WTC11 (cell line): ENCODE measurements around the gene TANGO6. TPM values are rescaled to one million over a fixed set of nuclear protein-coding genes. Genes with fewer than 3 reads are reported as not detected.

Source experiments
- FOXJ3 ChIP-seq: sonication (generic); formaldehyde crosslinking; IDR thresholded peaks from 2 replicates; pipeline ENCODE4 v1.9.0; 2021; ENCODE audit warnings: missing genetic modification reagents, mild to moderate bottlenecking, borderline replicate concordance
- JUN ChIP-seq: sonication (generic); formaldehyde crosslinking; IDR thresholded peaks from 2 replicates; pipeline ENCODE4 v1.8.0; 2023; ENCODE audit warnings: mild to moderate bottlenecking, missing genetic modification reagents
- NFE2L1 ChIP-seq: sonication (generic); formaldehyde crosslinking; IDR thresholded peaks from 2 replicates; pipeline ENCODE4 v1.8.1; 2023; ENCODE audit warnings: missing genetic modification reagents
- NR2C2 ChIP-seq: sonication (generic); formaldehyde crosslinking; IDR thresholded peaks from 2 replicates; pipeline ENCODE4 v1.8.0; 2022; ENCODE audit warnings: mild to moderate bottlenecking, missing genetic modification reagents
- SMAD4 ChIP-seq: sonication (generic); formaldehyde crosslinking; IDR thresholded peaks from 2 replicates; pipeline ENCODE4 v1.8.0; 2022; ENCODE audit warnings: mild to moderate bottlenecking, missing genetic modification reagents
- ZBTB21 ChIP-seq: sonication (generic); formaldehyde crosslinking; IDR thresholded peaks from 2 replicates; pipeline ENCODE4 v1.8.1; 2023; ENCODE audit warnings: mild to moderate bottlenecking, missing genetic modification reagents, borderline replicate concordance
- ZNF263 ChIP-seq: sonication (generic); formaldehyde crosslinking; IDR thresholded peaks from 2 replicates; pipeline ENCODE4 v1.8.1; 2022; ENCODE audit warnings: low read depth, mild to moderate bottlenecking, moderate library complexity, missing genetic modification reagents
- total RNA-seq: library from RNA; stranded (reverse); gene quantifications from 3 replicates; pipeline ENCODE4 v1.2.3, GENCODE V29; 2021
- TF ChIP-seq, protein P1 (sequence below): fragments of 250-450 bp; sonication (Bioruptor Pico); IDR thresholded peaks from 2 replicates; pipeline ENCODE4 v1.9.0; 2021; ENCODE audit warnings: mild to moderate bottlenecking, borderline replicate concordance
- TF ChIP-seq, protein P2 (sequence below): sonication (generic); formaldehyde crosslinking; IDR thresholded peaks from 2 replicates; pipeline ENCODE4 v1.8.0; 2023; ENCODE audit warnings: missing genetic modification reagents
- TF ChIP-seq, protein P3 (sequence below): sonication (generic); formaldehyde crosslinking; IDR thresholded peaks from 2 replicates; pipeline ENCODE4 v1.8.0; 2022; ENCODE audit warnings: mild to moderate bottlenecking, missing genetic modification reagents
- TF ChIP-seq, protein P4 (sequence below): fragments of 250-450 bp; sonication (Bioruptor Pico); conservative IDR thresholded peaks from 2 replicates; pipeline ENCODE4 v1.9.0; 2021; ENCODE audit warnings: mild to moderate bottlenecking
- TF ChIP-seq, protein P5 (sequence below): fragments of 250-450 bp; sonication (Bioruptor Pico); IDR thresholded peaks from 2 replicates; pipeline ENCODE4 v1.9.0; 2021; ENCODE audit warnings: mild to moderate bottlenecking

The TANGO6 gene
- total RNA-seq, 1 experiment from 2014 or later, result 15.6 TPM

DNA sequence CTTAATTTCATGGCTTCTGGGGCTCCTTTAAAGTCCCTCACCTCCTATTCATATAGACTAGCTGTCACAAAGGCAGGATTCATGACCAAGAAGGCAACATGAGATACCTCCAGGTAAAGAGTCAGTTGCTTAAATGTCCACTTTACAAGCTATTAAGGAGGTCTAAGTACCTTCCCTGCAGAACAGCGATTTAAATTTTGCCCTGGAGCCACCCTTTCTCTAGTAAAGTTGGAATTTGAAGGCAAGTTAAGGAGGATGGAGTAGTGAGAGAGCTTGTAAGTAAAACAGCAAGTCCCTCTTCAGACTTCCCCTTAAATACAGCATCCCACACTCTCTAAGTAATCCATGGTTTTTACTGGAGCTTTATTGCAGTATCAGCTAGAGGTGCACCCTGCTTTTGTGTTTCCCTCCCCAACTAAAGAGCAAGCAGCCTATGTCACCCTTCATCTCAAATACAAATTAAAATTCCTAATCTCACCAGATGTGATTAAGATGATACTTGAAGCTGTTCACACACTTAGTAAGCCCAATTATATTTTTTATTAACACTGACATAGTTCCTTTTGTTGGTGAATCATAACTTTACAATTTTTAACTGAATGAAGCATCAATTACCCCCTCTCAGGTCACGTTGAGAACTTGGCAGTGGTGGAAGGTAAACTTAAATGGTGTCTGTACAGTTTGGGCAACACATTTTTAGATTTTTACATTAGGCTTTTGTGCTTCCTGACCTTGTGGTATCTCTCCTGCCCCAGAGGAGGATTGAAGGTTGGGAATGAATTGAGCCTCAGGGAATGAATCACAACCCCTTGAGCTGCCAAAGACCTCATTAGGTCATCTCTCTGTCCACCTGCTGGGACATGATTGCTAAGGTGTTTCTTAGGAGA is 108.9 kb downstream of the TANGO6 start (continued):
- TF ChIP-seq, protein P1, sequence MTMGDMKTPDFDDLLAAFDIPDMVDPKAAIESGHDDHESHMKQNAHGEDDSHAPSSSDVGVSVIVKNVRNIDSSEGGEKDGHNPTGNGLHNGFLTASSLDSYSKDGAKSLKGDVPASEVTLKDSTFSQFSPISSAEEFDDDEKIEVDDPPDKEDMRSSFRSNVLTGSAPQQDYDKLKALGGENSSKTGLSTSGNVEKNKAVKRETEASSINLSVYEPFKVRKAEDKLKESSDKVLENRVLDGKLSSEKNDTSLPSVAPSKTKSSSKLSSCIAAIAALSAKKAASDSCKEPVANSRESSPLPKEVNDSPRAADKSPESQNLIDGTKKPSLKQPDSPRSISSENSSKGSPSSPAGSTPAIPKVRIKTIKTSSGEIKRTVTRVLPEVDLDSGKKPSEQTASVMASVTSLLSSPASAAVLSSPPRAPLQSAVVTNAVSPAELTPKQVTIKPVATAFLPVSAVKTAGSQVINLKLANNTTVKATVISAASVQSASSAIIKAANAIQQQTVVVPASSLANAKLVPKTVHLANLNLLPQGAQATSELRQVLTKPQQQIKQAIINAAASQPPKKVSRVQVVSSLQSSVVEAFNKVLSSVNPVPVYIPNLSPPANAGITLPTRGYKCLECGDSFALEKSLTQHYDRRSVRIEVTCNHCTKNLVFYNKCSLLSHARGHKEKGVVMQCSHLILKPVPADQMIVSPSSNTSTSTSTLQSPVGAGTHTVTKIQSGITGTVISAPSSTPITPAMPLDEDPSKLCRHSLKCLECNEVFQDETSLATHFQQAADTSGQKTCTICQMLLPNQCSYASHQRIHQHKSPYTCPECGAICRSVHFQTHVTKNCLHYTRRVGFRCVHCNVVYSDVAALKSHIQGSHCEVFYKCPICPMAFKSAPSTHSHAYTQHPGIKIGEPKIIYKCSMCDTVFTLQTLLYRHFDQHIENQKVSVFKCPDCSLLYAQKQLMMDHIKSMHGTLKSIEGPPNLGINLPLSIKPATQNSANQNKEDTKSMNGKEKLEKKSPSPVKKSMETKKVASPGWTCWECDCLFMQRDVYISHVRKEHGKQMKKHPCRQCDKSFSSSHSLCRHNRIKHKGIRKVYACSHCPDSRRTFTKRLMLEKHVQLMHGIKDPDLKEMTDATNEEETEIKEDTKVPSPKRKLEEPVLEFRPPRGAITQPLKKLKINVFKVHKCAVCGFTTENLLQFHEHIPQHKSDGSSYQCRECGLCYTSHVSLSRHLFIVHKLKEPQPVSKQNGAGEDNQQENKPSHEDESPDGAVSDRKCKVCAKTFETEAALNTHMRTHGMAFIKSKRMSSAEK (CRISPR knock-in tag), result no peak
- no peak for TF ChIP-seq FOXJ3 (CRISPR knock-in tag)
- no peak for TF ChIP-seq SMAD4 (CRISPR knock-in tag)
- TF ChIP-seq, protein P2, sequence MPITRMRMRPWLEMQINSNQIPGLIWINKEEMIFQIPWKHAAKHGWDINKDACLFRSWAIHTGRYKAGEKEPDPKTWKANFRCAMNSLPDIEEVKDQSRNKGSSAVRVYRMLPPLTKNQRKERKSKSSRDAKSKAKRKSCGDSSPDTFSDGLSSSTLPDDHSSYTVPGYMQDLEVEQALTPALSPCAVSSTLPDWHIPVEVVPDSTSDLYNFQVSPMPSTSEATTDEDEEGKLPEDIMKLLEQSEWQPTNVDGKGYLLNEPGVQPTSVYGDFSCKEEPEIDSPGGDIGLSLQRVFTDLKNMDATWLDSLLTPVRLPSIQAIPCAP (CRISPR knock-in tag), result no peak
- no peak for TF ChIP-seq NR2C2
- no peak for TF ChIP-seq NFE2L1
- TF ChIP-seq, protein P3, sequence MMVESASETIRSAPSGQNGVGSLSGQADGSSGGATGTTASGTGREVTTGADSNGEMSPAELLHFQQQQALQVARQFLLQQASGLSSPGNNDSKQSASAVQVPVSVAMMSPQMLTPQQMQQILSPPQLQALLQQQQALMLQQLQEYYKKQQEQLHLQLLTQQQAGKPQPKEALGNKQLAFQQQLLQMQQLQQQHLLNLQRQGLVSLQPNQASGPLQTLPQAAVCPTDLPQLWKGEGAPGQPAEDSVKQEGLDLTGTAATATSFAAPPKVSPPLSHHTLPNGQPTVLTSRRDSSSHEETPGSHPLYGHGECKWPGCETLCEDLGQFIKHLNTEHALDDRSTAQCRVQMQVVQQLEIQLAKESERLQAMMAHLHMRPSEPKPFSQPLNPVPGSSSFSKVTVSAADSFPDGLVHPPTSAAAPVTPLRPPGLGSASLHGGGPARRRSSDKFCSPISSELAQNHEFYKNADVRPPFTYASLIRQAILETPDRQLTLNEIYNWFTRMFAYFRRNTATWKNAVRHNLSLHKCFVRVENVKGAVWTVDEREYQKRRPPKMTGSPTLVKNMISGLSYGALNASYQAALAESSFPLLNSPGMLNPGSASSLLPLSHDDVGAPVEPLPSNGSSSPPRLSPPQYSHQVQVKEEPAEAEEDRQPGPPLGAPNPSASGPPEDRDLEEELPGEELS, result no peak
- TF ChIP-seq ZBTB21 (CRISPR knock-in tag), result no peak
- TF ChIP-seq, protein P4, sequence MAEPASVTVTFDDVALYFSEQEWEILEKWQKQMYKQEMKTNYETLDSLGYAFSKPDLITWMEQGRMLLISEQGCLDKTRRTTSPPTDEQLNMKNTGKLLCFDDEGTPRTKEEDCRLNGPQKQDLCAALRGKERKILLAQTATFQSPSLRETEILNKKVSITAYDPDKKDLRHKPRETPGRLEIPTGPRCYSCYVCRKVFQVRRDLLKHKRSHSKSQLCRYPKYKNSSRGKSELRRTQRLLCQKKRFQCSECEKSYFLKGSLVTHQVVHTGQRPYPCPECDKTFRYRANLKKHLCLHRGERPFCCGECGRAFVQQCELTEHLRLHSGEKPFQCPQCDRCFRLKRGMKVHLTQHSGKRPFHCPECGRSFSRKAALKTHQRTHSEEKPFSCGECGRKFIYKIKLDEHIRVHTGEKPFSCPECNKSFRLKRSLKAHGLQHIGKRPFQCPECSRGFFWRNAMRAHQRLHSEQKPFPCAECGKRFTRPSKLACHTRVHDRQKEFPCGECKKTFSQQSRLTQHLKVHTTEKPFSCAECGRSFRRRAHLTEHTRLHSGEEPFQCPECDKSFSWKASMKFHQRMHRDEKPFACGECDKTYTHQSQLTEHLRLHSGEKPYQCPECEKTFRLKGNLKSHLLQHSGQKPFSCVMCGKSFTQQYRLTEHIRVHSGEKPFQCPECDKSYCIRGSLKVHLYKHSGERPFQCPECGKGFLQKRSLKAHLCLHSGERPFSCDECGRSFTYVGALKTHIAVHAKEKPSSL, result no peak
- TF ChIP-seq, protein P5, sequence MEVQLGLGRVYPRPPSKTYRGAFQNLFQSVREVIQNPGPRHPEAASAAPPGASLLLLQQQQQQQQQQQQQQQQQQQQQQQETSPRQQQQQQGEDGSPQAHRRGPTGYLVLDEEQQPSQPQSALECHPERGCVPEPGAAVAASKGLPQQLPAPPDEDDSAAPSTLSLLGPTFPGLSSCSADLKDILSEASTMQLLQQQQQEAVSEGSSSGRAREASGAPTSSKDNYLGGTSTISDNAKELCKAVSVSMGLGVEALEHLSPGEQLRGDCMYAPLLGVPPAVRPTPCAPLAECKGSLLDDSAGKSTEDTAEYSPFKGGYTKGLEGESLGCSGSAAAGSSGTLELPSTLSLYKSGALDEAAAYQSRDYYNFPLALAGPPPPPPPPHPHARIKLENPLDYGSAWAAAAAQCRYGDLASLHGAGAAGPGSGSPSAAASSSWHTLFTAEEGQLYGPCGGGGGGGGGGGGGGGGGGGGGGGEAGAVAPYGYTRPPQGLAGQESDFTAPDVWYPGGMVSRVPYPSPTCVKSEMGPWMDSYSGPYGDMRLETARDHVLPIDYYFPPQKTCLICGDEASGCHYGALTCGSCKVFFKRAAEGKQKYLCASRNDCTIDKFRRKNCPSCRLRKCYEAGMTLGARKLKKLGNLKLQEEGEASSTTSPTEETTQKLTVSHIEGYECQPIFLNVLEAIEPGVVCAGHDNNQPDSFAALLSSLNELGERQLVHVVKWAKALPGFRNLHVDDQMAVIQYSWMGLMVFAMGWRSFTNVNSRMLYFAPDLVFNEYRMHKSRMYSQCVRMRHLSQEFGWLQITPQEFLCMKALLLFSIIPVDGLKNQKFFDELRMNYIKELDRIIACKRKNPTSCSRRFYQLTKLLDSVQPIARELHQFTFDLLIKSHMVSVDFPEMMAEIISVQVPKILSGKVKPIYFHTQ (CRISPR knock-in tag), result no peak
- TF ChIP-seq JUN (CRISPR knock-in tag), result no peak
- no peak for TF ChIP-seq ZNF263
